Adrenal gland (tissue), 5 donors: ENCODE data around the gene PACSIN2.

Experiments
- CTCF ChIP-seq, 6 experiments: fragments of 450-650 bp in 4 of 6; fragments of 200-600 bp in 2 of 6; sonication (generic) in 1 of 6; IDR thresholded peaks; 1 replicate in 5 of 6; 2 replicates in 1 of 6; pipeline versions ENCODE4 v1.5.1 to v1.8.0; 2016 to 2021; ENCODE audit warnings: antibody characterized with exemption in 6 of 6, mild to moderate bottlenecking in 2 of 6, moderate library complexity in 1 of 6
- POLR2A ChIP-seq, 2 donors: fragments of 450-650 bp; IDR thresholded peaks; one replicate each; pipeline ENCODE4 v1.6.1; 2017; ENCODE audit warnings: antibody characterized with exemption in 2 of 2, mild to moderate bottlenecking in 2 of 2, moderate library complexity in 1 of 2
- donor health status: DM: no; HTN: no; CAD: no.

- TF ChIP-seq CTCF (IDR thresholded peaks at IDR 0.05), result no peak
- TF ChIP-seq POLR2A (IDR thresholded peaks at IDR 0.05), result no peak
Measured at GRCh38 chr22:42922374-42923191, 92.4 kb downstream of the PACSIN2 start.
